IPS DF 4.7 (cell line): ENCODE measurements around the gene NUDC.
"Not testable (repeated sequence)": the region's sequence is repeated elsewhere in the genome, so short reads cannot be mapped to it uniquely, and the experiment has no call there.

Experiments used
- DNase-seq: peaks from one replicate; pipeline ENCODE4 v3.0.0-alpha.2; 2013; ENCODE audit warnings: low spot score; ENCODE audit errors: extremely low read depth

Gene NUDC

DNA sequence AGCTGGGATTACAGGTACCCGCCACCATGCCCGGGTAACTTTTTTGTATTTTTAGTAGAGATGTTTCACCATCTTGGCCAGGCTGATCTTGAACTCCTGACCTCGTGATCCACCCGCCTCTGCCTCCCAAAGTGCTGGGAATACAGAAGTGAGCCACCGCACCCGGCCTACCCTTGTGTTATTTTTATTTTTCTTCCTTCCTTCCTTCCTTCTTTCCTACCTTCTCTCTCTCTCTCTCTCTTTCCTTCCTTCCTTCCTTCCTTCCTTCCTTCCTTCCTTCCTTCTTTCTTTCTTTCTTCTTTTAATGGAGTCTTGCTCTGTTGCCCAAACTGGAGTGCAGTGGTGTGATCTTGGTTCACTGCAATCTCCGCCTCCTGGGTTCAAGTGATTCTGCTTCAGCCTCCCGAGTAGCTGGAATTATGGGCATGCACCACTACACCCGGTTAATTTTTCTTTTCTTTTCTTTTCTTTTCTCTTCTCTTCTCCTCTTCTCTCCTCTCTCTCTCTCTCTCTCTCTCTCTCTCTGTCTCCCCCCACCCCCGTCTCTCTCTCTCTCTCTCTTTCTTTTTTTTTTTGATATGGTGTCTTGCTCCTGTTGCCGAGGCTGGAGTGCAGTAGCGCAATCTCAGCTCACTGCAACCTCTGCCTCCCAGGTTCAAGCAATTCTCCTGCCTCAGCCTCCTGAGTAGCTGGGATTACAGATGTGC lies 68.0 kb downstream of the NUDC start:
- not testable (repeated sequence) for DNase-seq

DNA sequence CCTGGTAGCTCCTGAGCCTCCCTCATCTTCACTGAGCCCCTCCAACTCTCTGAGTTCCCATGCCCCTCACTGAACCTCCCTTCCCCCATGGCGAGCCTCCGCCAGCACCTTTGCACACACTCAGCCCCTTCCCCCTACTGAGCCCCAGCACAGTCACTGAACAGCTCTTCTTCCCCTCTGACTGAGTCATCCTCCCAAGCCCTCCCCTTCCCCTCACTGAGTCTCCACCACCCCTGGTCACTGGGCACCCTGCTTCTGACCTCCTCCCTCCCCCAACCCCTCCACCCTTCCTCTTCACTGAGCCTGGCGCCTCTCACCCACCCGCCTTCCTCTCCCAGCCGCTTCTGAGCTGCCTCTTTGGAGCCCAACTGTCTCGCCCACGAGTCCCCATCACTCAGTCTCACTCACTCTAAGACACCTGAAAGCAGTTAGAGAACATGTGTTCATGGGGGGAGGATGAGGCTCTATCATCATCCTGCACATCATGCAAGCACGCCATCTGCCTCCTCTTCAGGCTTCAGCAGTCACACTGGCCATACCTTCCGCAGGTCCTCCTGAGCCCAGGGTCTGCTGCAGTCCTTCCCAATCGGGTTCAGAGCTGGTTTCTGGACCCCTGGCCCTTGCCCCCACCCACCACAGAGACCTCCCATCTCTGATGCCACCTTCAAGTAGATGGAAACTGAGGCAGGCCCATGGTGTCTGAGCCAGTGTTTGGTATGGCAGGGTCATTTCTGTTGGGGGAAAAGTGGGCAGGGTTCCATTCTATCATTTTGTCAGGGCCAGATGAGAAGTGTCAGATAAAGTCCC lies 70.0 kb downstream of the NUDC start:
- no peak for DNase-seq

DNA sequence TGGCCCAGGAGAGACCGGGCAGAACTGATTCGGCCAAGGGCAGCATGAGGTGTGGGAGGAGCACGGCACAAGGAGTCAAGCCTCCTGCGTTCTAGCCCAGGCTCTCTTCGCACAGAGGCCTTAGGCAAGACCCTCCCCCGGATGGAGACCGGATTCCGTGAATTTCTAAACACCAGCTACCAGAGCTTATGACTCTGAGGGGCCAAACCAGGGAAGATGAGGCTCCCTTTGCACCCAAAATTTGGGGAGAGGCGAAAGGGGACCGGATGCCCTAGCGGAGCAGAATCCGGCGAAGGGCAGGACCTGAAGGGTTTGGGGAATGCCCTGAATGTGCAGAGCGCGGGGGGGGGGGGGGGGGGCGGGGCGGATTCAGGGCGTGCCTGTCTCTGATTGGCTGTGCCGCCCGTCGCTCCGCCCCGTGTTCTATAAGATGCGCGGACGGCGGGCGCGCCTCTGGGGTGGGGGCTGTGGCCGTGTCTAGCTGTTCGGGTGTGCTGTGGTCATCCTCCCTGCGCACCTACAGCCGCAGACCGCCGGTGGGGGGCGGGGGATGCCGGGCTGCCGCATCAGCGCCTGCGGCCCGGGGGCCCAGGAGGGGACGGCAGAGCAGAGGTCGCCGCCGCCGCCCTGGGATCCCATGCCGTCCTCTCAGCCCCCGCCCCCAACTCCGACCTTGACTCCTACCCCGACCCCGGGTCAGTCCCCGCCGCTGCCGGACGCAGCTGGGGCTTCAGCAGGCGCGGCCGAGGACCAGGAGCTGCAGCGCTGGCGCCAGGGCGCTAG lies 71.9 kb downstream of the NUDC start, which contains the start of gene TRNP1:
TSS of gene TRNP1 (plus strand) at position 456 of the 783 bp plus-strand sequence. CDS start at position 551, 95 bp downstream.
- no peak for DNase-seq

DNA sequence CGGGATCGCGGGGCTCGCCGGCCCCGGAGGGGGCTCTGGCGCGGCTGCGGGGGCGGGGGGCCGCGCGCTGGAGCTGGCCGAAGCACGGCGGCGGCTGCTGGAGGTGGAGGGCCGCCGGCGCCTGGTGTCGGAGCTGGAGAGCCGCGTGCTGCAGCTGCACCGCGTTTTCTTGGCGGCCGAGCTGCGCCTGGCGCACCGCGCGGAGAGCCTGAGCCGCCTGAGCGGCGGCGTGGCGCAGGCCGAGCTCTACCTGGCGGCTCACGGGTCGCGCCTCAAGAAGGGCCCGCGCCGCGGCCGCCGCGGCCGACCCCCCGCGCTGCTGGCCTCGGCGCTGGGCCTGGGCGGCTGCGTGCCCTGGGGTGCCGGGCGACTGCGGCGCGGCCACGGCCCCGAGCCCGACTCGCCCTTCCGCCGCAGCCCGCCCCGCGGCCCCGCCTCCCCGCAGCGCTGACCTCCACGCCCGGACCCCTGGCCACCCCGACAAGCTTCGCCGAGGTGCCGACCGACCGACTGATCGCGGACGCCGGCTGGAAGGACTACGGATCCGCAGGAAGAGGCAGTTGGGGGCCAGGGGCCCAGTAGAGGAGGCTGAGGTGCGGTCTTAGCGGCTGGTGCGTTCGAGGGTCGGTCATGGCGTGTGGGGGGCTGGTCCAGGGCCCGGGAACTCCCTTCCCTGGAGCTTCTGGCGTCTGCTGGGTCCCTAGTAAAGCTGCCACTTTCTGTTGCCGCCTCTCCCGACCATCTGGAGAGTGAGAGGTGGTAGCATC lies 72.7 kb downstream of the NUDC start:
- no peak for DNase-seq

DNA sequence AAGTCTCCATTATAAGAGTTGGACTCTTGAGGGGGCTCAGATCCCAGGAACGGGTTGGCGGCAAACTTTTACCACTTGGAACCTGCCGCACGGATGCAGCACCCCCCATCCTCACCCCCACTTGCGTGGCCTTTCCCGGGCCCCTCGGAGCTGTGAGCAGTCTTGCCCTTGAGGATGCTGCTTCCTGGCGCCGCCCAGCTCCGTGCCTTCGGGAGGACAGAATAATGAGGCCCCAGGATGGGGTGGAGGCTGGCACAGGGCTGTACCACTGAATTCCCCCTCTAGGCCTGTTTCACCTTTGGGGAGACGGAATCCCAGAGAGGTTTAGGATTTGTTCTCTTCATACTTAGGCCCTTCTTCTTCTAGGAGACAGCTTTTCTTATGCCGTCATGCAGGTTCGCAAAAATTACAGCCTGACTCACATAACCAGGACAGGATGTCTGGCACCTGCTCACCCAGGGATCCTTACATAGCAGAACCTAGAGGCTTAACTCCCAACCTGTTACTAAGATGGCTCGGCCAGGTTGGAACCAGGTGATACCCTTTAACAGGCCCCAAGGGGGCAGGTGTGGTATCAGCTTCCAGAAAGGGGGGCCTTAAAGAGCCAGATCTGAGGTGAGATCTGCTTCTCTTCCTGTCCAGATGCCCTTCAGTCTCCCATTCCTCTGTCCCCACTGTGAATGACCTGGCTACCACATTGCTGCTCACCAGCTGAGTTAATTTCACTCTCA lies 73.4 kb downstream of the NUDC start:
- no peak for DNase-seq

DNA sequence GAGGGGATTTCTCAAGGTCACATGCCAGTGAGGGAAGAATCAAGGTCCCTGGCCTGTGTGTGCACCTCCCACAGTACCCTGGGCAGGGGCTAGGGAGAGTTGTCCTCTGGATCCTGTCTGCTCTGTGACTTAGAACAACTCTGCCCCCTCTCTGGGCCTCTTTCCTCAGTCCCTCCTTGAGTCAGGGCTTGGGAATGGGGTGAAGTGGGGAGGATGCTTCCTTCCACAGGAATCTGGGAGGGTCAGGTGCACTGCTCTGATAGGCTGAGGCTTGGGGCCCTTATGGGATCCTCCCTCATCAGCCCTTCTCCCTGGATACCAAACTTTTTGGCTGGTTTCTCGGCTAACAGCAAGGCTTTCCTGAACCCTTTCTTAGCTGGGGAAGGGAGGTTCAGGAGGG lies 74.5 kb downstream of the NUDC start:
- DNase-seq, result no peak
